ENCODE measurements around the gene SFXN5. TPM values are rescaled to one million over a fixed set of nuclear protein-coding genes. Genes with fewer than 3 reads are reported as not detected.

SFXN5 gene
- total and polyA plus RNA-seq, 2 of the 8 experiments (the other 6 are each of a cell fraction or from before 2014, with no cell fraction given) = 29.3 to 33.1 TPM

GRCh38 chr2:72944804-72945449 is 126.6 kb downstream of the SFXN5 start (continued):
- no peak for TF ChIP-seq JUN (IDR thresholded peaks at IDR 0.05; ENCODE audit: low read depth, low read length)
- no peak for TF ChIP-seq SAP30 (IDR thresholded peaks at IDR 0.05; ENCODE audit: insufficient read depth, insufficient replicate concordance, low read length)
- TF ChIP-seq SRF (IDR thresholded peaks at IDR 0.05; ENCODE audit: low read depth, low read length) = no peak
- TF ChIP-seq CREB1 (IDR thresholded peaks at IDR 0.05) = no peak
- TF ChIP-seq NRF1 (IDR thresholded peaks at IDR 0.05; ENCODE audit: low read depth, low read length) = no peak
- TF ChIP-seq KDM5A (IDR thresholded peaks at IDR 0.05; ENCODE audit: low read length) = no peak
